Vagina (tissue), 2 donors: Measurements from ENCODE around the gene NOX1.

Experiments used
- POLR2A ChIP-seq, 2 donors: fragments of 450-650 bp; IDR thresholded peaks; one replicate each; pipeline ENCODE4 v1.6.1; 2017; ENCODE audit warnings: antibody characterized with exemption in 2 of 2, mild to moderate bottlenecking in 2 of 2, moderate library complexity in 2 of 2
- POLR2AphosphoS5 ChIP-seq, 2 donors: sonication (generic); formaldehyde crosslinking; IDR thresholded peaks; one replicate each; pipeline ENCODE4 v1.9.0; 2017; ENCODE audit warnings: antibody characterized with exemption in 2 of 2, mild to moderate bottlenecking in 2 of 2, low read depth in 1 of 2; ENCODE audit not compliant: insufficient read depth in 1 of 2
- TF ChIP-seq, protein P1 (sequence below), 3 experiments: fragments of 450-650 bp in 2 of 3; fragments of 200-600 bp in 1 of 3; sonication (generic) in 1 of 3; IDR thresholded peaks; one replicate each; pipeline ENCODE4 v1.5.1; 2017 to 2019; ENCODE audit warnings: antibody characterized with exemption in 3 of 3, mild to moderate bottlenecking in 2 of 3, moderate library complexity in 2 of 3

DNA sequence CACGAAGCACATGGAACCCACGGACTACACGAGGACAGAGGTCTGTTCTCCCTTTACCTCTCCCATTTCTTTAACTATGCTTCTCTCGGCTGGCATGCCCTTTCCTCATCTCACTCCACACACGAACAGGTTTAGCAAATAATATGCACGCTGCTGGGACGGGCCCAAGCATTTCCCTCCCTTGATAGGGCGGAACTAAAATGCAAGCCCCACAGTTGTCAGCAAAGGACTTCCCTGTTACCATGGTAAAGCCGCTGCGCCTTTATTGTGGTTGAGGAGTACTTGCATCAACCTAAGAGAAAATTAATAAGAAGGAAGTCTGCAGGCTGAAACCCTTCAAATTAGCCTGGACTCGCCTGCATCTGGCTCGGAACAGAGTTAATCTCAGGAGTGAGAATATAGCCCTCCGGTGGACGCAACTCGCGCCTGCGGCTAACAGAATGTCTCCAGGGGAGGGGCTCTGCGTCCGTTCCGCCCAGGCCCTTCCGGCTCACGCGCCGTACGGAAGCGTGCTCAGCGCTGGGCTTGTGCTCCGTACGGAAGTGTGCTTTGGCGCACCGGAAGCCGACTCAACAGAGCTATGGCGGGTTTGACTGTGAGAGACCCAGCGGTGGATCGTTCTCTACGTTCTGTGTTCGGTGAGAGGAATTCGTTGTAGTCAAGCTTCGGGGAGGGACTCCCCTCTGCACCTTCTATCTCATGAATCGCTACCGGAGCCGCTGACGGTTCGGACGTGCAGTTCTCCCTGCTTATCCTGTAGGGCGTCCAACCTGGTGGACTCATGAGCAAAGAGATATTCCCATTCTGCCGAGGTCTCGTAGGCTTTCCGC, 54.1 kb downstream of the NOX1 start, which contains the start of gene CSTF2:
- TF ChIP-seq, protein P1, sequence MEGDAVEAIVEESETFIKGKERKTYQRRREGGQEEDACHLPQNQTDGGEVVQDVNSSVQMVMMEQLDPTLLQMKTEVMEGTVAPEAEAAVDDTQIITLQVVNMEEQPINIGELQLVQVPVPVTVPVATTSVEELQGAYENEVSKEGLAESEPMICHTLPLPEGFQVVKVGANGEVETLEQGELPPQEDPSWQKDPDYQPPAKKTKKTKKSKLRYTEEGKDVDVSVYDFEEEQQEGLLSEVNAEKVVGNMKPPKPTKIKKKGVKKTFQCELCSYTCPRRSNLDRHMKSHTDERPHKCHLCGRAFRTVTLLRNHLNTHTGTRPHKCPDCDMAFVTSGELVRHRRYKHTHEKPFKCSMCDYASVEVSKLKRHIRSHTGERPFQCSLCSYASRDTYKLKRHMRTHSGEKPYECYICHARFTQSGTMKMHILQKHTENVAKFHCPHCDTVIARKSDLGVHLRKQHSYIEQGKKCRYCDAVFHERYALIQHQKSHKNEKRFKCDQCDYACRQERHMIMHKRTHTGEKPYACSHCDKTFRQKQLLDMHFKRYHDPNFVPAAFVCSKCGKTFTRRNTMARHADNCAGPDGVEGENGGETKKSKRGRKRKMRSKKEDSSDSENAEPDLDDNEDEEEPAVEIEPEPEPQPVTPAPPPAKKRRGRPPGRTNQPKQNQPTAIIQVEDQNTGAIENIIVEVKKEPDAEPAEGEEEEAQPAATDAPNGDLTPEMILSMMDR (IDR thresholded peaks at IDR 0.05): no peak
- TF ChIP-seq POLR2AphosphoS5 (IDR thresholded peaks at IDR 0.05; ENCODE audit: insufficient read depth in 1 of 2, low read depth in 1 of 2) (peak; percentile 17 to 66), POLR2A (IDR thresholded peaks at IDR 0.05) (no peak)
